Neural progenitor cell (in vitro differentiated cells): ENCODE data around the gene PRDM12.

Source experiments
- CTCF ChIP-seq: fragments of 200-600 bp; sonication (generic); IDR thresholded peaks from 2 replicates; pipeline ENCODE4 v1.5.1; 2017; ENCODE audit warnings: antibody characterized with exemption, mild to moderate bottlenecking
- EZH2phosphoT487 ChIP-seq: fragments of 200-600 bp; sonication (generic); IDR thresholded peaks from 2 replicates; pipeline ENCODE4 v1.6.1; 2017; ENCODE audit warnings: antibody characterized with exemption

- TF ChIP-seq CTCF (no peak), EZH2phosphoT487 (no peak)
Measured at GRCh38 chr9:130696996-130697395, 32.6 kb downstream of the PRDM12 start.
